Keratinocyte (primary cell): Measurements from ENCODE around the gene DNAJB11. TPM values are rescaled to one million over a fixed set of nuclear protein-coding genes. Genes with fewer than 3 reads are reported as not detected.

Experiments
- DNase-seq: peaks from one replicate; pipeline ENCODE4 v3.0.0-alpha.2; 2011; ENCODE audit warnings: low read depth, missing footprints, low spot score
- FAIRE-seq: peaks from 2 replicates; lab custom pipeline; 2011; peaks lifted over from hg19 to GRCh38; lab: Jason Lieb, UNC
- H2AFZ ChIP-seq: 2 replicates; pipeline ENCODE4 v1.6.0; 2012; ENCODE audit warnings: low read length, control low read depth, inconsistent platforms; ENCODE audit not compliant: control insufficient read depth
- H3K27ac ChIP-seq: 2 replicates; pipeline ENCODE4 v1.5.1; 2011; ENCODE audit warnings: low read length; ENCODE audit not compliant: control insufficient read depth, insufficient read depth
- H3K27me3 ChIP-seq: 3 replicates; pipeline ENCODE4 v1.6.0; 2011; ENCODE audit warnings: low read length; ENCODE audit not compliant: control insufficient read depth, insufficient read depth; ENCODE audit errors: extremely low read depth
- H3K36me3 ChIP-seq, 2 experiments: 2 replicates in 1 of 2; 3 replicates in 1 of 2; pipeline ENCODE4 v1.5.1; 2011; ENCODE audit warnings: low read length in 2 of 2, mild to moderate bottlenecking in 1 of 2; ENCODE audit not compliant: control insufficient read depth in 2 of 2, insufficient read depth in 2 of 2; ENCODE audit errors: extremely low read depth in 1 of 2
- H3K4me1 ChIP-seq: 3 replicates; pipeline ENCODE4 v1.5.1; 2011; ENCODE audit warnings: low read length; ENCODE audit not compliant: control insufficient read depth, insufficient read depth; ENCODE audit errors: extremely low read depth
- H3K4me2 ChIP-seq: 3 replicates; pipeline ENCODE4 v1.6.0; 2011; ENCODE audit warnings: low read depth, low read length; ENCODE audit not compliant: control insufficient read depth, insufficient read depth; ENCODE audit errors: extremely low read depth
- H3K4me3 ChIP-seq, 3 experiments: fragments of 200-600 bp in 1 of 3; sonication (generic) in 1 of 3; 2 replicates in 2 of 3; 3 replicates in 1 of 3; pipeline ENCODE4 v1.5.1; 2011 to 2016; ENCODE audit warnings: low read length in 3 of 3, mild to moderate bottlenecking in 3 of 3, control low read depth in 2 of 3, inconsistent platforms in 1 of 3, low read depth in 1 of 3, mixed read lengths in 1 of 3, mixed run types in 1 of 3, moderate library complexity in 1 of 3; ENCODE audit not compliant: control insufficient read depth in 2 of 3, insufficient read depth in 2 of 3; ENCODE audit errors: extremely low read depth in 1 of 3
- H3K79me2 ChIP-seq: 2 replicates; pipeline ENCODE4 v1.6.0; 2012; ENCODE audit warnings: low read length; ENCODE audit not compliant: control insufficient read depth, insufficient read depth
- H3K9ac ChIP-seq: 3 replicates; pipeline ENCODE4 v1.6.0; 2011; ENCODE audit warnings: low read length; ENCODE audit not compliant: control insufficient read depth, insufficient read depth; ENCODE audit errors: extremely low read depth
- H3K9me1 ChIP-seq: 3 replicates; pipeline ENCODE4 v1.6.0; 2011; ENCODE audit warnings: low read length; ENCODE audit not compliant: control insufficient read depth, insufficient read depth; ENCODE audit errors: extremely low read depth
- H3K9me3 ChIP-seq: 2 replicates; pipeline ENCODE4 v1.5.1; 2012; ENCODE audit warnings: low read depth, low read length; ENCODE audit not compliant: control insufficient read depth
- H4K20me1 ChIP-seq: 3 replicates; pipeline ENCODE4 v1.6.0; 2011; ENCODE audit warnings: low read length; ENCODE audit not compliant: control insufficient read depth, insufficient read depth; ENCODE audit errors: extremely low read depth
- EZH2 ChIP-seq: IDR thresholded peaks from one replicate; pipeline ENCODE4 v1.6.1; 2012; ENCODE audit warnings: inconsistent platforms, mild to moderate bottlenecking, low read length, moderate library complexity
- dilution Hi-C: fragments of 300-500 bp; cut with MboI; formaldehyde crosslinking; loops from one replicate; pipeline ENCODE4 v1.7.0; 2020; ENCODE audit warnings: low sequenced_read_pairs; ENCODE audit not compliant: extremely low pct_ligation_motif_present
- polyA plus RNA-seq, 5 experiments: library from polyadenylated mRNA; depleted of rRNA in 3 of 5; stranded (reverse) in 3 of 5; stranded (forward) in 1 of 5; unstranded in 1 of 5; fragments of >200 nt; gene quantifications; 1 replicate in 1 of 5; 2 replicates in 3 of 5; 3 replicates in 1 of 5; pipeline versions ENCODE4 v1.2.1 to v1.2.3, GENCODE V29; 2011 to 2012; ENCODE audit warnings: missing spikeins in 2 of 5, low read depth in 1 of 5, low replicate concordance in 1 of 5
- TF ChIP-seq, protein P1 (sequence below), 3 experiments: IDR thresholded peaks in 1 of 3; conservative IDR thresholded peaks in 1 of 3; optimal IDR thresholded peaks in 1 of 3; 2 replicates in 2 of 3; 3 replicates in 1 of 3; pipeline versions ENCODE3 to v1.5.1; 2011; ENCODE audit warnings: low read length in 3 of 3, mild to moderate bottlenecking in 3 of 3, moderate library complexity in 2 of 3, control low read depth in 1 of 3, inconsistent platforms in 1 of 3; ENCODE audit not compliant: insufficient read depth in 2 of 3; ENCODE audit errors: extremely low read depth in 1 of 3

The DNAJB11 gene
- polyA plus RNA-seq, 1 donor (not counting 4 experiments of a cell fraction or from before 2014, with no cell fraction given): 61.8 TPM

DNA sequence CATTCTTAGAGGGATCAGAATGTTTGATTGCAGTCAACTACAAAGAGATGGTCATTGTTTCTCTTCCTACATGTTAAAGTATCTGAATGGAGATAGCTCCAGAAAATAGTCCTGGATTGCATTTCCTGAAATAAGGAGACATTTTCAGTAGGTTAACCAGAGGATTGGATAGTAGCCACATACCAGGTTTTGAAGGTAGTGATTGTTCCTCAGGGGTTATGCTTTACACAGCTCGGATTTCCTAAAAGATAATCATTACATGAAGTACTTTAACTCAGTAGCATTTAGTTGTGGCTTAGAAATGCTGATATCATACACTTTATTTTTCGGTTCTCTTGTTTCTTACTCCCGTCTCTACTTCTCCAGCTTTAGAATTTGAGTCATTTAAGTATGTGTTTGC lies 10.3 kb downstream of the DNAJB11 start:
- no peak for TF ChIP-seq EZH2
- TF ChIP-seq, protein P1, sequence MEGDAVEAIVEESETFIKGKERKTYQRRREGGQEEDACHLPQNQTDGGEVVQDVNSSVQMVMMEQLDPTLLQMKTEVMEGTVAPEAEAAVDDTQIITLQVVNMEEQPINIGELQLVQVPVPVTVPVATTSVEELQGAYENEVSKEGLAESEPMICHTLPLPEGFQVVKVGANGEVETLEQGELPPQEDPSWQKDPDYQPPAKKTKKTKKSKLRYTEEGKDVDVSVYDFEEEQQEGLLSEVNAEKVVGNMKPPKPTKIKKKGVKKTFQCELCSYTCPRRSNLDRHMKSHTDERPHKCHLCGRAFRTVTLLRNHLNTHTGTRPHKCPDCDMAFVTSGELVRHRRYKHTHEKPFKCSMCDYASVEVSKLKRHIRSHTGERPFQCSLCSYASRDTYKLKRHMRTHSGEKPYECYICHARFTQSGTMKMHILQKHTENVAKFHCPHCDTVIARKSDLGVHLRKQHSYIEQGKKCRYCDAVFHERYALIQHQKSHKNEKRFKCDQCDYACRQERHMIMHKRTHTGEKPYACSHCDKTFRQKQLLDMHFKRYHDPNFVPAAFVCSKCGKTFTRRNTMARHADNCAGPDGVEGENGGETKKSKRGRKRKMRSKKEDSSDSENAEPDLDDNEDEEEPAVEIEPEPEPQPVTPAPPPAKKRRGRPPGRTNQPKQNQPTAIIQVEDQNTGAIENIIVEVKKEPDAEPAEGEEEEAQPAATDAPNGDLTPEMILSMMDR (optimal IDR thresholded peaks at IDR 0.05 in 1 of 3, IDR thresholded peaks at IDR 0.05 in 1 of 3, conservative IDR thresholded peaks at IDR 0.05 in 1 of 3; ENCODE audit: extremely low read depth in 1 of 3, insufficient read depth in 2 of 3, low read length in 3 of 3): no peak
- no peak overlapping the region for H3K9ac ChIP-seq
- H2AFZ ChIP-seq: no peak overlapping the region
- no peak overlapping the region for H3K4me3 ChIP-seq
- DNase-seq (no peak), FAIRE-seq (no peak)
- no peaks in the 10 kb centered on the region for H3K4me1 ChIP-seq
- no peak overlapping the region for H3K4me2 ChIP-seq
- H3K79me2 ChIP-seq: peaks cover 5% of the 10 kb centered on the region
- dilution Hi-C loops: no loop called here
- H3K9me3 ChIP-seq: no peaks in the 10 kb centered on the region
- peaks cover 27 to 49% of the 10 kb centered on the region in 2 experiments for H3K36me3 ChIP-seq
- H3K9me1 ChIP-seq: no peaks in the 10 kb centered on the region
- H4K20me1 ChIP-seq: no peaks in the 10 kb centered on the region
- no peaks in the 10 kb centered on the region for H3K27me3 ChIP-seq
- H3K27ac ChIP-seq: no peak overlapping the region

DNA sequence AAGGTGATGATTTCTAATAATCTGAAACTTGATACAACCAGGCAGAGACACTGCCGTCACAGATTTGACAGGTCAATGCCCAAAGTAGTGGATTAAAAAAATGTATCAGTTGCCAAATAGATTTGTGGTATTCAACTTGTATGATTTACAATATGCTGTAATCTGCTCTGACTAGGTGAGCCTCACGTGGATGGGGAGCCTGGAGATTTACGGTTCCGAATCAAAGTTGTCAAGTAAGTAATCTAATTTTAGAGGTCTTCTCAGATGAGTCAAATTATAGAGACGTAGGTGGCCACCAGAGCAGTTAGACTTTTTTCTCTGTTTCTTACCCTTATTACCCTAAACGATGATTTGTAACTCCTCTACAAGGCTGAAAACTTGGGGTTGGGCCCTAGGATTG lies 12.0 kb downstream of the DNAJB11 start:
- no peak overlapping the region for H3K27ac ChIP-seq
- FAIRE-seq (no peak), DNase-seq (no peak)
- no peak overlapping the region for H3K4me3 ChIP-seq
- no peak overlapping the region for H3K9ac ChIP-seq
- H2AFZ ChIP-seq: no peak overlapping the region
- no peak overlapping the region for H3K4me2 ChIP-seq
- no peaks in the 10 kb centered on the region for H3K27me3 ChIP-seq
- no peaks in the 10 kb centered on the region for H3K9me3 ChIP-seq
- dilution Hi-C loops: no loop called here
- no peaks in the 10 kb centered on the region for H3K9me1 ChIP-seq
- H3K79me2 ChIP-seq: no peaks in the 10 kb centered on the region
- H3K4me1 ChIP-seq: no peaks in the 10 kb centered on the region
- H4K20me1 ChIP-seq: no peaks in the 10 kb centered on the region
- no peak for TF ChIP-seq EZH2
- TF ChIP-seq, protein P1 (optimal IDR thresholded peaks at IDR 0.05 in 1 of 3, IDR thresholded peaks at IDR 0.05 in 1 of 3, conservative IDR thresholded peaks at IDR 0.05 in 1 of 3; ENCODE audit: extremely low read depth in 1 of 3, insufficient read depth in 2 of 3, low read length in 3 of 3): no peak
- peaks cover 23 to 38% of the 10 kb centered on the region in 2 experiments for H3K36me3 ChIP-seq
